ENCODE data around the gene TAS2R50.

DNA sequence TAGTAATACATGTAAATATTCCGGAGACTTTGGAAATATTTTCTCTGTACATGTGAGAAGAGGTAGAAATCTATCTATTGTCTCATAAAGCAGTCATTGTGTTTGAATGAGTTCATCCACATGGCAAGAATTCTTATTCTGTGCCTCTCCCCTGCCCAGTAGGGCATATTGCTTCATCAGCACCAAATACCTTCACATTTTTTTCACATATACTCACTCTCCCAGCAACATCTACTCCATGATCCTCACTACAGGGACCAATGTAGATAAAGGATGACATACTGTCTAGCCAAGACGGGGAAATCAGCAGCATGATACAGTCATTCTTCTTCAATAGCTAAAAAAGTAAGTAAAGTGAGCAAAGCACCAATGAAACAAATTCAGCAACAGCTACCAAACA lies 46.3 kb downstream of the TAS2R50 start:
- TF ChIP-seq, protein P1, sequence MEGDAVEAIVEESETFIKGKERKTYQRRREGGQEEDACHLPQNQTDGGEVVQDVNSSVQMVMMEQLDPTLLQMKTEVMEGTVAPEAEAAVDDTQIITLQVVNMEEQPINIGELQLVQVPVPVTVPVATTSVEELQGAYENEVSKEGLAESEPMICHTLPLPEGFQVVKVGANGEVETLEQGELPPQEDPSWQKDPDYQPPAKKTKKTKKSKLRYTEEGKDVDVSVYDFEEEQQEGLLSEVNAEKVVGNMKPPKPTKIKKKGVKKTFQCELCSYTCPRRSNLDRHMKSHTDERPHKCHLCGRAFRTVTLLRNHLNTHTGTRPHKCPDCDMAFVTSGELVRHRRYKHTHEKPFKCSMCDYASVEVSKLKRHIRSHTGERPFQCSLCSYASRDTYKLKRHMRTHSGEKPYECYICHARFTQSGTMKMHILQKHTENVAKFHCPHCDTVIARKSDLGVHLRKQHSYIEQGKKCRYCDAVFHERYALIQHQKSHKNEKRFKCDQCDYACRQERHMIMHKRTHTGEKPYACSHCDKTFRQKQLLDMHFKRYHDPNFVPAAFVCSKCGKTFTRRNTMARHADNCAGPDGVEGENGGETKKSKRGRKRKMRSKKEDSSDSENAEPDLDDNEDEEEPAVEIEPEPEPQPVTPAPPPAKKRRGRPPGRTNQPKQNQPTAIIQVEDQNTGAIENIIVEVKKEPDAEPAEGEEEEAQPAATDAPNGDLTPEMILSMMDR (IDR thresholded peaks at IDR 0.05): no peak
- no peak for TF ChIP-seq POLR2AphosphoS5 (IDR thresholded peaks at IDR 0.05)
- TF ChIP-seq POLR2A (IDR thresholded peaks at IDR 0.05): no peak

Data from breast epithelium (tissue), 3 donors.